H9 (cell line): ENCODE data around the gene CASP10. TPM values are rescaled to one million over a fixed set of nuclear protein-coding genes. Genes with fewer than 3 reads are reported as not detected.

Source experiments
- DNase-seq: peaks from one replicate; pipeline ENCODE4 v3.0.0-alpha.2; 2017
- H2AFZ ChIP-seq: one replicate; pipeline ENCODE4 v1.6.1; 2013; ENCODE audit warnings: mild to moderate bottlenecking, low read length, control low read depth, moderate library complexity
- H2AK5ac ChIP-seq: 2 replicates; pipeline ENCODE4 v1.6.1; 2013; ENCODE audit warnings: low read length, control low read depth, mixed read lengths; ENCODE audit not compliant: insufficient read length
- H2BK120ac ChIP-seq: one replicate; pipeline ENCODE4 v1.6.1; 2013; ENCODE audit warnings: low read depth, mild to moderate bottlenecking, low read length, control low read depth, inconsistent platforms; ENCODE audit not compliant: poor library complexity, severe bottlenecking
- H2BK12ac ChIP-seq: 2 replicates; pipeline ENCODE4 v1.6.1; 2013; ENCODE audit warnings: low read length, control low read depth, mixed read lengths, low read depth; ENCODE audit not compliant: insufficient read length
- H2BK15ac ChIP-seq: 2 replicates; pipeline ENCODE4 v1.6.1; 2013; ENCODE audit warnings: low read depth, low read length, control low read depth
- H2BK20ac ChIP-seq: one replicate; pipeline ENCODE4 v1.6.1; 2013; ENCODE audit warnings: low read depth, mild to moderate bottlenecking, low read length, control low read depth, inconsistent platforms; ENCODE audit not compliant: poor library complexity, severe bottlenecking
- H2BK5ac ChIP-seq: 2 replicates; pipeline ENCODE4 v1.6.1; 2013; ENCODE audit warnings: low read length, control low read depth, mixed read lengths; ENCODE audit not compliant: insufficient read length
- H3K14ac ChIP-seq: 2 replicates; pipeline ENCODE4 v1.6.1; 2013; ENCODE audit warnings: low read length, control low read depth; ENCODE audit not compliant: insufficient read depth
- H3K18ac ChIP-seq: 2 replicates; pipeline ENCODE4 v1.6.1; 2013; ENCODE audit warnings: low read depth, mild to moderate bottlenecking, mixed read lengths, low read length, control low read depth; ENCODE audit not compliant: insufficient read length
- H3K23ac ChIP-seq: 2 replicates; pipeline ENCODE4 v1.6.1; 2013; ENCODE audit warnings: low read length, control low read depth, mixed read lengths, low read depth; ENCODE audit not compliant: insufficient read length
- H3K23me2 ChIP-seq: 2 replicates; pipeline ENCODE4 v1.6.1; 2013; ENCODE audit warnings: low read depth, mild to moderate bottlenecking, mixed read lengths, low read length, control low read depth; ENCODE audit not compliant: insufficient read length, poor library complexity, severe bottlenecking
- H3K27ac ChIP-seq: 2 replicates; pipeline ENCODE4 v1.5.1; 2013; ENCODE audit warnings: low read length, control low read depth, mixed read lengths, low read depth; ENCODE audit not compliant: insufficient read length
- H3K27me3 ChIP-seq: 2 replicates; pipeline ENCODE4 v1.6.1; 2013; ENCODE audit warnings: low read length, control low read depth, inconsistent platforms; ENCODE audit not compliant: insufficient read depth
- H3K4ac ChIP-seq: 2 replicates; pipeline ENCODE4 v1.6.1; 2013; ENCODE audit warnings: low read depth, mild to moderate bottlenecking, control low read depth, inconsistent platforms, low read length, moderate library complexity
- H3K4me1 ChIP-seq: 2 replicates; pipeline ENCODE4 v1.6.1; 2013; ENCODE audit warnings: low read length, control low read depth, inconsistent platforms; ENCODE audit not compliant: insufficient read depth
- H3K4me2 ChIP-seq: 2 replicates; pipeline ENCODE4 v1.6.1; 2013; ENCODE audit warnings: low read length, control low read depth, mixed read lengths; ENCODE audit not compliant: insufficient read length, insufficient read depth
- H3K56ac ChIP-seq: 2 replicates; pipeline ENCODE4 v1.6.1; 2013; ENCODE audit warnings: low read depth, mild to moderate bottlenecking, mixed read lengths, low read length, control low read depth; ENCODE audit not compliant: insufficient read length
- H3K79me1 ChIP-seq: 2 replicates; pipeline ENCODE4 v1.6.1; 2013; ENCODE audit warnings: low read depth, mild to moderate bottlenecking, moderate library complexity, low read length, control low read depth, inconsistent platforms; ENCODE audit not compliant: insufficient read depth, poor library complexity, severe bottlenecking
- H3K79me2 ChIP-seq: 2 replicates; pipeline ENCODE4 v1.6.1; 2013; ENCODE audit warnings: low read length, control low read depth, inconsistent platforms; ENCODE audit not compliant: insufficient read depth
- H3K9ac ChIP-seq: 2 replicates; pipeline ENCODE4 v1.6.1; 2013; ENCODE audit warnings: low read length, control low read depth, mixed read lengths; ENCODE audit not compliant: insufficient read length; ENCODE audit errors: extremely low read depth
- H3K9me3 ChIP-seq: one replicate; pipeline ENCODE4 v1.6.1; 2013; ENCODE audit warnings: low read depth, low read length, inconsistent platforms; ENCODE audit not compliant: control insufficient read depth
- H3T11ph ChIP-seq: one replicate; pipeline ENCODE4 v1.6.1; 2013; ENCODE audit warnings: mild to moderate bottlenecking, low read length, control low read depth, inconsistent platforms
- H4K20me1 ChIP-seq: one replicate; pipeline ENCODE4 v1.6.1; 2013; ENCODE audit not compliant: control insufficient read depth, insufficient read length, insufficient read depth
- H4K5ac ChIP-seq: 2 replicates; pipeline ENCODE4 v1.6.1; 2013; ENCODE audit warnings: low read depth, mild to moderate bottlenecking, mixed read lengths, low read length, control low read depth; ENCODE audit not compliant: insufficient read length
- H4K8ac ChIP-seq: replicated peaks from 2 replicates; pipeline ENCODE4 v1.6.1; 2013; ENCODE audit warnings: low read length, control low read depth, mixed read lengths, low read depth; ENCODE audit not compliant: insufficient read length
- H4K91ac ChIP-seq: 2 replicates; pipeline ENCODE4 v1.6.1; 2013; ENCODE audit warnings: low read depth, mild to moderate bottlenecking, moderate library complexity, mixed read lengths, low read length, control low read depth; ENCODE audit not compliant: insufficient read length
- H3K27ac Mint-ChIP-seq, 3 experiments: 2 replicates in 2 of 3; 3 replicates in 1 of 3; pipeline ENCODE4 v1.8.0; 2020 to 2021; ENCODE audit warnings: mixed read lengths in 3 of 3, mild to moderate bottlenecking in 1 of 3, moderate library complexity in 1 of 3
- H3K27me3 Mint-ChIP-seq: 2 replicates; pipeline ENCODE4 v1.8.0; 2021; ENCODE audit warnings: low read depth, mild to moderate bottlenecking, moderate library complexity, mixed read lengths
- H3K36me3 Mint-ChIP-seq, 3 experiments: 2 replicates in 2 of 3; 3 replicates in 1 of 3; pipeline ENCODE4 v1.8.0; 2020 to 2021; ENCODE audit warnings: low read depth in 3 of 3, mixed read lengths in 3 of 3; ENCODE audit not compliant: insufficient read depth in 1 of 3
- H3K4me1 Mint-ChIP-seq, 2 experiments: 2 replicates each; pipeline ENCODE4 v1.8.0; 2020; ENCODE audit warnings: mixed read lengths in 2 of 2
- H3K4me3 Mint-ChIP-seq, 2 experiments: 2 replicates in 1 of 2; 3 replicates in 1 of 2; pipeline ENCODE4 v1.8.0; 2020 to 2021; ENCODE audit warnings: mild to moderate bottlenecking in 2 of 2, mixed read lengths in 2 of 2, moderate library complexity in 1 of 2
- H3K9me3 Mint-ChIP-seq, 2 experiments: 2 replicates in 1 of 2; 3 replicates in 1 of 2; pipeline ENCODE4 v1.8.0; 2020; ENCODE audit warnings: mild to moderate bottlenecking in 2 of 2, mixed read lengths in 2 of 2, moderate library complexity in 1 of 2
- WGBS: extraction: QIAGEN DNeasy Blood & Tissue Kit; methylation state at CpG from one replicate; pipeline ENCODE4 v1.1.7; 2013; ENCODE audit warnings: missing lambda C conversion rate, low lambda C conversion rate, mixed read lengths; ENCODE audit not compliant: insufficient read length; ENCODE audit errors: extremely low coverage; 5-methylcytosine and 5-hydroxymethylcytosine counted together
- total RNA-seq: library from RNA; stranded (reverse); gene quantifications from 2 replicates; pipeline ENCODE4 v1.2.1, GENCODE V29; 2021
- TF ChIP-seq, protein P1 (sequence below): fragments of 200-600 bp; sonication (generic); conservative IDR thresholded peaks from 3 replicates; pipeline ENCODE4 v1.8.0; 2021; ENCODE audit warnings: antibody characterized with exemption, mild to moderate bottlenecking

CASP10 gene
- total RNA-seq, 1 experiment from 2014 or later, result 2.7 TPM

DNA sequence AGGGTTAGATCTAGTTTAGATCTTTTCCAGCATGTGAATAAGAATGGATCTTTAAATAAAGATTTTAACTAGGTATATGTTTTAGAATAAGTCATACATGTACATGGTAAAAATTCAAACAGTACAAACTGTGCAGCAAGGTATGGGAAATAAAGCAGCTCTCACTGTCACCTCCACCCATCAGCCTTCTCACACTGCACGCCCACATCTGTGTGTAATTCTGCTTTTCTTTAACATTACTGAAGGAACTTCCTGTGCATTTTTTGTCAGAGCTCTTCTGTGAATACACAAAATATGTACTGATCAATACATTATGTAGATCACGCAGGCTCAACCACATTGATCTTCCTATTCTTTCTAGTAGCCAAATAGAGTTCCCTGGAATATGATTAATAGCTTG, 80.8 kb downstream of the CASP10 start:
- no peak overlapping the region for H3K4me2 ChIP-seq
- no peak overlapping the region for H2BK20ac ChIP-seq
- WGBS, result no CpG with 5 or more reads among the region's 2 CpGs
- no peak overlapping the region for H3K9ac ChIP-seq
- no peak overlapping the region for H2BK5ac ChIP-seq
- H3K79me2 ChIP-seq, result no peaks in the 10 kb centered on the region
- H2BK15ac ChIP-seq, result no peak overlapping the region
- H4K91ac ChIP-seq, result no peak overlapping the region
- no peak overlapping the region for H2AFZ ChIP-seq
- no peak overlapping the region for H4K8ac ChIP-seq
- no peak overlapping the region for H3K4ac ChIP-seq
- H3K27ac Mint-ChIP-seq, result no peak overlapping the region
- peaks cover 4 to 12% of the 10 kb centered on the region in 2 experiments for H3K4me1 Mint-ChIP-seq
- H2BK120ac ChIP-seq, result no peak overlapping the region
- H4K20me1 ChIP-seq, result no peaks in the 10 kb centered on the region
- H3K27ac ChIP-seq, result no peak overlapping the region
- H2AK5ac ChIP-seq, result no peak overlapping the region
- no peak overlapping the region for H3T11ph ChIP-seq
- no peak overlapping the region for H2BK12ac ChIP-seq
- TF ChIP-seq, protein P1, sequence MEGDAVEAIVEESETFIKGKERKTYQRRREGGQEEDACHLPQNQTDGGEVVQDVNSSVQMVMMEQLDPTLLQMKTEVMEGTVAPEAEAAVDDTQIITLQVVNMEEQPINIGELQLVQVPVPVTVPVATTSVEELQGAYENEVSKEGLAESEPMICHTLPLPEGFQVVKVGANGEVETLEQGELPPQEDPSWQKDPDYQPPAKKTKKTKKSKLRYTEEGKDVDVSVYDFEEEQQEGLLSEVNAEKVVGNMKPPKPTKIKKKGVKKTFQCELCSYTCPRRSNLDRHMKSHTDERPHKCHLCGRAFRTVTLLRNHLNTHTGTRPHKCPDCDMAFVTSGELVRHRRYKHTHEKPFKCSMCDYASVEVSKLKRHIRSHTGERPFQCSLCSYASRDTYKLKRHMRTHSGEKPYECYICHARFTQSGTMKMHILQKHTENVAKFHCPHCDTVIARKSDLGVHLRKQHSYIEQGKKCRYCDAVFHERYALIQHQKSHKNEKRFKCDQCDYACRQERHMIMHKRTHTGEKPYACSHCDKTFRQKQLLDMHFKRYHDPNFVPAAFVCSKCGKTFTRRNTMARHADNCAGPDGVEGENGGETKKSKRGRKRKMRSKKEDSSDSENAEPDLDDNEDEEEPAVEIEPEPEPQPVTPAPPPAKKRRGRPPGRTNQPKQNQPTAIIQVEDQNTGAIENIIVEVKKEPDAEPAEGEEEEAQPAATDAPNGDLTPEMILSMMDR, result no peak
- H3K36me3 Mint-ChIP-seq, result no peaks in the 10 kb centered on the region; a peak in 1 of 7 replicates
- H3K14ac ChIP-seq, result no peak overlapping the region
- H4K5ac ChIP-seq, result no peak overlapping the region
- H3K4me3 Mint-ChIP-seq, result no peak overlapping the region
- H3K18ac ChIP-seq, result no peak overlapping the region
- H3K23ac ChIP-seq, result no peak overlapping the region
- no peaks in the 10 kb centered on the region for H3K9me3 ChIP-seq
- DNase-seq, result no peak
- H3K79me1 ChIP-seq, result no peaks in the 10 kb centered on the region
- no peaks in the 10 kb centered on the region; the same call in 1 of the 2 replicates for H3K4me1 ChIP-seq
- H3K27me3 Mint-ChIP-seq, result no peaks in the 10 kb centered on the region
- no peaks in the 10 kb centered on the region for H3K23me2 ChIP-seq
- H3K56ac ChIP-seq, result no peak overlapping the region
- H3K9me3 Mint-ChIP-seq, result no peaks in the 10 kb centered on the region
- no peaks in the 10 kb centered on the region for H3K27me3 ChIP-seq
